DMS114 treated with DMSO at 0.1 percent for 48 hours (cell line): ENCODE measurements around the gene OSTF1.

Source experiments
- DNase-seq: peaks from one replicate; lab custom pipeline; 2025; ENCODE audit not compliant: unreplicated experiment; lab: John Stamatoyannopoulos, UW

The OSTF1 gene

DNA sequence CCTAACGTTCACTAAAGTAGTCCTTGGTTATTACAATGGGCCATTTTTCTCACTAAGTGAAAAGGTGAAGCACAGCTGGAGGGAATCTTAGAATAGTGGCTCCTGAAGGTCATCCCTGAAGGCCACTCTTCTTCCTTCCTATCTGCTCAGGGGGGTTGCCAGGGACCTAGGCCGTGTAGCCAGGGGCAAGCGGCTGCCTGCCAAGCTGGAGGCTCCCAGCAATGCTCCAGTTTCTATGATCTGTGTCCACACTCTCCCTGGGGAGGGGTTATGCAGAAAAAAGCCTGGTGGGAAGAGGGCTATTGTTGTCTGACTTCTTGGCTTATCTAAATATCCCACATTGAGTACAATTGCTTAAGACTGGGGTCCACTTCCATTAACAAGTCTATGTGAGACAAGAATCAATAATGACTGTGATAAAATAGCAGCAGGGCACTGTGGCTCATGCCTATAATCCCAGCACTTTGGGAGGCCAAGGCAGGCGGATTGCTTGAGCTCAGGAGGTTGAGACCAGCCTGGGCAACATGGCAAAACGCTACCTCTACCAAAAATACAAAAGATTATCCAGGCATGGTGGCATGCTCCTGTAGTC, 4.1 kb upstream of the OSTF1 start:
- no peak for DNase-seq

DNA sequence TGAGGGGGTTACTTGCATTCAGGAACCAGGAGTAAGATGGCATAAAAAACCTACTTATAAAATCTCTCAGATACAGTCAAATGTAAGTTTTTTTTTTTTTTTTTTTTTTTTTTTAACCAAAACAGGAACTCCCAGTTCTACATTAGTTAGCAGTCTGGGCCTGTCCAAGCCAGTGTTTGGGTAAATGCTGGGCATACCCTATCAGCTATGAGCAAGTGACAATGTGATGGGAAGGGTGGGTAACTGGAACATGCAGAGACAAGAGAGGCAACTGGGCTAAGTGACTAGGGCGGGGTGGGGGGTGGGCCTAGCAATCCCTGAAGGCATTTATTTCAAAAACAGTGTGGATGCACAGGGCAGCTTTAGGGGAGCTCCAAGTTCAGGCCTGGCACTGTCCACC, 2.7 kb upstream of the OSTF1 start:
- DNase-seq: no peak

DNA sequence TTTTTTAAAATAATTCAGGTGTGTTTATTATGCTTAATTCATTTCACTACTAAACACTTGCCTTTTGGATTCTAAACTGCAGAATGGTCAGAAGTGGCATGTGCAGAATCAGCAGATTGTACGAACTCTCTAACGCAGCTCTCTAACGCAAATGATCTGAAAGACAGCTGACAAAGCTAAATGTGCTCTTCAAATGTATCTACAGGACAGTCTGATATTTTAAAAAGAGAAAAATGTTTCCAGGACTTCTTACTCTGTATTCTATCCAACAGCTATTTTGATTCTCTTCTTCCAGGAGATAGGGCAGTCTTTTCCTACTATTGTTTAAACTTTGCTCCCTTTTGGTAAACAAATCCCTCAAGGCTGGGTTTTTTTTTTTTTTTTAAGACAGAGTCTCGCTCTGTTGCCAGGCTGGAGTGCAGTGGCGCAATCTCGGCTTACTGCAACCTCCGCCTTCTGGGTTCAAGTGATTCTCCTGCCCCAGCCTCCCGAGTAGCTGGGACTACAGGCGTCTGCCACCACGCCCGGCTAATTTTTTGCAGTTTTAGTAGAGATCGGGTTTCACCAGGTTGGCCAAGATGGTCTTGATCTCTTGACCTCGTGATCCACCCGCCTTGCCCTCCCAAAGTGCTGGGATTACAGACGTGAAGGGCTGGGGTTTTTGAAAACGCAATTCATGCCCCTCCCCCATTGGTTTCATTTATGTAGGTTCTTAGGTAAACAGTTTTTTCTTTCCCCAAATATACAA, 1.6 kb upstream of the OSTF1 start:
- no peak for DNase-seq

GRCh38 chr9:75087289-75087823, 958 bp upstream of the OSTF1 start:
- DNase-seq: no peak

DNA sequence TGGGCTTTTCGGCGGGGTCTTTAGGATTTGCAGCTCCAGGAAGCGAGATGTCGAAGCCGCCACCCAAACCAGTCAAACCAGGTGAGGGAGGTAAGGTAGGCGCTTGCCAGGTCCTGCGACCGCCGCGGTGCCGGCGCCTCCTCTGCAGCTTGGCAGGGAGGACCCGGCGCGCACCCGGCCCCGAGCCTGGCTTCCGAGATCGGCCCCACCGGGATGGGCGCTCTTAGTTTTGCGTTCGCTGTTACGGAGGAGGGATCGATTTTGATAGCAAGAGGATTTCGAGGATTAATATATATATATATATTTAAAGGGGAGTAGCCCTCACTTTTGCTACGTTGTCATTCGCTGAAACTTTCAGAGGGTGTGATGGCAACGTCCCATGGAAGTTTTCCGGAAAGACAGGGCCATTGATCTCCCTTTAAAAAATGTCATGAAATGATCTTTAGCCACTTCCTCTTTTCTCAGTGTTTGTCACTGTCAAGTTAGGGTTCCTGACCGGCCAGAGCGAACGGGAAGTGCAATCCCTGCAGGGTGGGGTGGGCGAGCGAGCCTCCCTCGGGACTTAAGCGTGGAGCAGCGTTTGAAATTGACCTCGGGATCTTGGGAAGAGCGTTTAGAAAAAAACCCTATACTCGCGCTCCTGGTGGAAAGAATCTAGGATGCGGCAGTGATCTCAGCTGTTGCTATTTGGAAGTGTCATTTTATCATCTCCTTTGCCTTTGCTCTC, 495 bp downstream of the OSTF1 start:
- DNase-seq: peak; percentile 11

DNA sequence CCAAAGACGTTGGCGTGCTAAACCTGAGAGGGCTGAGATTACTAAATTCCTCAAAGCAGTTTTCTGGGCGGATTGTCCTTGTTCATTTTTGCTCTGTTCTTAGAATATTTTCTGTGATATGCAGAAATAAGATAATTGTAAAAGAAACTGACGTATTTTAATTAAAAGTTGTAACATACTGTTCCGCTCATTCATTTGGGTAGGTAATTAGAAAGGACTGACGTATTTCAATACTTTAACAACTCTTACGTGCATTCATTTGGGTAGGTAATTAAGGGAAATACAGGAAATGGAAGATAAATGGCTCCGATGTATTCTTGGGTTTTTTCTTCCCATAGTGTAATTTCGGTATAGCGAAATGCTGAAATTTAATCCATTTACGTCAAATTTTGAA, 1.1 kb downstream of the OSTF1 start:
- DNase-seq: no peak

- DNase-seq: no peak
Measured at GRCh38 chr9:75090579-75090978, 2.3 kb downstream of the OSTF1 start.

- DNase-seq: no peak
Measured at GRCh38 chr9:75092766-75093165, 4.5 kb downstream of the OSTF1 start.

- no peak for DNase-seq
Measured at GRCh38 chr9:75096796-75097195, 8.5 kb downstream of the OSTF1 start.

DNA sequence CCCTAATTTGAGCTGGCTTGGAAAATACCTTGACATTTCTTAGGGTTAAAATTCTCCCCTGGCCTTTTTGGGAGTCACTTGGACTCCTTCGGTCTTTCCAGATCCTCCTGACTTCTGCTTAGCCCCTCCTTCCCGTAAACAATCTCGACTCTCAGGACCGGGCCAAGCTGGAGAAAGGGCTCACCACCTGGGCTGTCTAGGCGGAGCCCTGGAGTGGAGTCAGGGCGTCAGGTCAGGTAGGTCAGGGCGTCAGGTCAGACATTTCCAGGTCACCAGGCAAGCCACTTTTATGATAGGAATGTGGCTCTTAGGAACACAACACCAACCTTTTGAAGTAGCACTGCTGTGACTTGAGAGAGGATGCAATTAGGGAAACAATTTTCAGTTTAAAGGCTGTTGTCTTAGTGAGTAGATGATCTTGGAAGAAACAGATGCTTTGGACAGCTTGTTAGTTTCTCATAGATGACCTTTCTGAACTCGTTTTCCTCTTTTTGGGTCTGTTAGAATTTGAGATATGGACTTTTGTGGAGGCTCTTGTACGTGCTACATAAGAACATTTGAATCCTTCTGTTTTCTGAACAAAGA, 12.8 kb downstream of the OSTF1 start:
- no peak for DNase-seq

- no peak for DNase-seq
Measured at GRCh38 chr9:75102177-75102790, 14.0 kb downstream of the OSTF1 start.

- no peak for DNase-seq
Measured at GRCh38 chr9:75104607-75105006, 16.3 kb downstream of the OSTF1 start.

DNA sequence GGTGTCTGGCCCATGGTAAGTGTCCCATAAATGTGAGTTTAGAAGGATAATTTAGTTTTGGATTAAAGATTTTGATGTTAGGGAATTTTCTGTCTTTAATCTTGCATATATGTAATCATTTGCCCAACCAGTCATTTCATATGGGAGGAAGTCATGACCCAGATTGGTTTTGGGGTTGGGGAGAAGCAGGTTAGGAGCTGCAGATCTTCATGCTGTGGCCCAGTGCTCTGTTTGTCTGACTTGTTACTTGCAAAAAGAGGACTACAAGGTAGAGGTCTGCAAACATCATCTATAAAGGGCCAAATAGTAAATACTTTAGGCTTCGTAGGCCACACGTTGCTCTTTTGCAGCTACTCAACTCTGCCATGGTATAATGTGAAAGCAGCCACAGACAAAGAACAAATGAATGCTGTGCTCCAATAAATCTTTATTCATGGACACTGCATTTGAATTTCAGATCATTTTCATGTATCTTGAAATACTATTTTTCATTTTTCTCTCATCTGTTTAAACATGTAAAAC, 16.8 kb downstream of the OSTF1 start:
- no peak for DNase-seq

DNA sequence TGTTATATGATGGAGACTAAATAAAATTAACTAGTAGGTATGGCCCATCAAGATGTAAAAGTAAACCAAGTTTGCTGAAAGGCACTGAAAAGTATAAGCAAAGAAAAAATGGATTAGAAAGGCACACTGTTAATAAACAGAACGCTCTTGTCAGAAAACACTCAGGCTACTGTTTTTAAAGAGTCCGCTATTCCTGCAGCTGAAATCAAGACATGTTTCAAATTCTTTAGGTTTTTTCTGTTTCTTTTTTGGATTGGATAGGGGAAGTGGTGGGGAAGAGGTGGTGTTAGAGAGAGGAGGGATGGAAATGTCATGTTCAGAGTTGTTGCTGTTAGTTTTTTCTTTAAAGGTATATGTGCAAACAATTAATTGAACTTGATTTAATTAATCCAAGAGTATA, 17.5 kb downstream of the OSTF1 start:
- no peak for DNase-seq

GRCh38 chr9:75106857-75107256, 18.5 kb downstream of the OSTF1 start:
- no peak for DNase-seq

DNA sequence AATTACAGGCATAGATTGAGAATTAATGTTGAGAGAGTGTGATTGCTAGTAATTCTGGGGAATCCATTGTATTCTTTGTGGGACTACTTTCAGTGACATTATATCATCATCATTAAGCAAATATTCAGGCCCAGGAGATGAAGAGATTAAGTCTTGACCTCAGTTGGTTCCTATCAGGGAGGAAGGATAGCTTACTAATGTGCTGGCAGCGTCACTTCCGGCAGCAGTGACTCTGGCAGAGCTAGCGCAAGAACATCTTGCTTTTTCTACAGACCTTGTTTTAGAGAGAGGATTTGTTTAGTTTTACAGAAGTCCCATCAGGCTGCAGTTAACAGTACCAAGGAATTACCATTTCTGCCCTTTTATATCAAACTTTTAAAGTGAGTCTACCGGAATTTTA, 20.3 kb downstream of the OSTF1 start:
- DNase-seq: no peak

GRCh38 chr9:75109210-75109839, 21.0 kb downstream of the OSTF1 start:
- DNase-seq: no peak

GRCh38 chr9:75111019-75111622, 22.8 kb downstream of the OSTF1 start:
- DNase-seq: no peak

GRCh38 chr9:75112789-75113188, 24.5 kb downstream of the OSTF1 start:
- DNase-seq: no peak

- no peak for DNase-seq
Measured at GRCh38 chr9:75116306-75116705, 28.0 kb downstream of the OSTF1 start.
